ENCODE data around the gene HLA-DRB1.
A peak's percentile ranks its signal among the peaks of the same experiment; 100 is the strongest.
"Not testable (repeated sequence)": the region's sequence is repeated elsewhere in the genome, so short reads cannot be mapped to it uniquely, and the experiment has no call there.

The HLA-DRB1 gene

DNA sequence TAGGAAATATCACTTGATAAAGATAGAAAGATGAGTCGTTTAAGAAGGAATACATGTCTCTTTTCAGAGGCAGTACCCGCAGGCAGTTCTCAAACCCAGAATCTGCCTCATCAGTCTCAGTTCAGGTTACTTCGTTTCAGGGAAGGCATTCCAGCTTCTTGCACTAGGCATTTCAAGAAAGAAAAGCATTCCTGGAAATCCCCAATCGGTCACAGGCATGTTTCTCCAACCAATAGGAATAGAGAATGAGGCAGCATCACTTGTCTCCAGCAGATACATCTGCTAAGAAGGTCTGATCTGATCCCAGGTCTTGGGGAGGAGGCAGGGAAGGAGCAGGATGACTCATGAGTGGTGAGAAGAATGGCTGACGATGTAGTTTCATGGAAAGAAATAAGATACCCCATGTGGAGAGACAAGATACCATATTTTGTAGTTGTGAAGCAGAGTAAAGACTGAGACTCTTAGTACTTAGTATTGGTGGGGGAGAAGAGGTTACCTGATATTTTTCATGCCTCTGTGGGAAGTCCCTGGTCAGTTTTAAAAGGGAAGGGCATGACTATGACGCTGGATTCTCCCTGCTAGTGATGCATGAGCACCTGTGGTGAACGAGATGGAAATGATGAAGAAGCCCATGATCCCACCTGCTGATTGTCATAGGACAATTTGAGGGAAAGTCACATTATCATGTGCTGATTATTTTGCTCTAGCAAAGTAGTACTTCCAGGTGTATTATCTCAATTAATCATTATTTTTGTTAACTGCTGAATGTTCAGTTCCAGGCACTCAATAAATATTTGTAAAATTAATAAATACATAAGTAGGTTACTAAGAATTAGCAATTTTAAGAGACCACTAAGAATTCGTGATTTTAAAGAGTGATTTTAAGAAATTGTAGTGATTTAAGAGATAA, 20.3 kb upstream of the HLA-DRB1 start:
- DNase-seq, result peak in 23 of 51 donors; percentile 1 to 75 (median 19)

- DNase-seq, result no peak
These were observed 19.7 kb upstream of the HLA-DRB1 start for GRCh38 chr6:32609391-32609730.

DNA sequence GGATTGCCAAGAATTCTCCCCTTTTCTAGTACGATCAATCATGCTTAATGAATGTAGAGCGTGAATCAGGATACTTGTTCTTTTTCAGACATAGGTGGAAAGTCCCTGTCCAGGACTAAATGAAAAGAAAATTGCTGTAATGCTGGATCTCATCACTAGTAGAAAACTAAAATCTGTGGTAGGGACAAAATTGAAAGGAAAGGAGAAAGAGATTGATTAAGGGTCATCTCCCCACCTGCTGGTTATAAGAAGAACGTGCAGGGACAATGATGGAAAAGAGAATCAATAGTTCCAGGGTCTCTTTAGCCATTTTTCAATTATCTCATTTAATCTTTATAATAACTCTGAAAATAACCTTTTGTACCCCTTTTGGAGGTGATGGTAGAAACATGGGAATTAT, 18.7 kb upstream of the HLA-DRB1 start:
- no peak for DNase-seq

DNA sequence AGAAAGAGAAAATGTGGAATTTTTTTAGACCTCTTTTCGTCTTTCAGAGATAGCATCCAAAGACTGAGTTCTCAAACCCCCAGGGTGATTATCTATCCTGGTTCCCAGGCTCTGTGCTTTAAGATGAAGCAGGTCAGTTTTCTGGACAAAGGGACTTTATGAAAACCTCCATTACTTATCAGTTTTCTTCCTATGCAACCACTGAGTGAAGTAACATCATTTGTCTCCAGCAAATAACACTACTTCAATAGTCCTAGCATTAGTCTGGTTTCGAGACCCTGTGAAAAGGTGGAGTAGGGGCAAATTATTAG, 18.3 kb upstream of the HLA-DRB1 start:
- no peak for DNase-seq

DNA sequence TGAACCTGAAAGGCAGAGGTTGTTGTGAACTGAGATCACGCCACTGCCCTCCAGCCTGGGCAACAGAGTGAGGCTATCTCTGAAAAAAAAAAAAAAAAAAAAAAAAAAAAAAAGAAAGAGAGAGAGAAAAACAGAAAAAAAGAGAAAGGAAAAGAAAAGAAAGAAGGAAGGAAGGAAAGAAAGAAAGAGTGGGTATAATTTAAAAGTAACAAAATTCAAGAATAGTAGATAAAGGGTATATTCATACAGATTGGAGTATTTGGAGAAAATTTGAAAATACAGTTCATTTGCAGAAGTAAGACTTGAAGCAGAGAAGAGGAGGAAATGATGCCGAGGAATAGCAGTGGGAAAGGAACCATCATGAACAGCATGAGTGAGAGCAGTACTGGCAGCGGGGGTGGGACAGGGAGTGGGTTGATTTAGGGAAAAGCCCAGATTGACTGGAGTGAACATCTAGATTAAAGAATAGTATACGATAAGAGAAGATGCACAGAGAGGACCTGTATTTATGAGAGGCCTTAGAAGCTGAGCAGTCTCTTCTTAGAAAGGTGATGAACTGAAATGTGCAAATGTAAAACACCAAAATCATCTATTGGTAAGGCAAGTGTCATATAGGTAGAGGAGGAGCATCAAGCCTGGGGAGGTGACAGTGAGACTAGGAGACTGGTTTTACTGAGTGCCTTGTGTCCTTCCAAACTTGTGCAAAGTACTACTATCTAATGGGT, 17.8 kb upstream of the HLA-DRB1 start:
- DNase-seq, result no peak

DNA sequence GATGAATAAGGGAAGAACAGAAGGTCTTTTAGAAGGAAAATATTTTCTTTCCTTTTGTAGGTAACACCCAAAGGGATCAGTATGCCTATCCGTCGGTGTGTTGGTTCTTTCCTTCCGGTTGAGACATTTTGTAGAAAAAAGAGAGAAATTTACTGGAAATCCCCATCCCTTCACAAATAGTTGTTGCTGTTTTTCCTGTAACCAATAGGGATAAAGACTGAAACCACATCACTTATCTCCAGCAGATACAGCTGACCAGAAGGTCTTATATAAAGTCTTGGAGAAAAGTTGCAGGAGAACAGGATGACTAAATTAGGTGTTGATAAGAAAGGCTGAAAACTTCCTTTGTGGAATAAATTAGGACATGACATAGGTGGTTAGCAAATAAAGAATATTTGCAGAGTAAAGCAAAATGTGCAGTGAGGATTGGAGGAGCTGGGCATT, 14.8 kb upstream of the HLA-DRB1 start:
- no peak for DNase-seq

DNA sequence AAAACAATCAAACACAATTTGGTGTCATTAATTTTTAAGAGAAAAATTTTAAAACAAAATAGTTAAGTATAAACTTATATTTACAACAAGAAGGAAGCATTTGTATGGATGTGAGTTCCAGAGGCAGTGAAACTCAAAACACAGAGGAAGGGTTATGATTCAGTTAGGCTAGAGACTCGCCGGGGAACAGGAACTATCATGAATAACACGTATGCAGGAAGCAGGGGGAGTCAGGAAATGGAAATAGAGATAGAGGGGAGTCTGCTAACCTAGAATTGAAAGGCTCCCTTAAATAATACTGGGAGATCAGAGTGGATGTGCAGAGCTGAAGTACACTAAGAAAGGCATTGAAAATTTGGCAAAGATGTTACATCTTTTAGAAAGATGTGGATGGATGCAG, 14.2 kb upstream of the HLA-DRB1 start:
- no peak for DNase-seq

DNA sequence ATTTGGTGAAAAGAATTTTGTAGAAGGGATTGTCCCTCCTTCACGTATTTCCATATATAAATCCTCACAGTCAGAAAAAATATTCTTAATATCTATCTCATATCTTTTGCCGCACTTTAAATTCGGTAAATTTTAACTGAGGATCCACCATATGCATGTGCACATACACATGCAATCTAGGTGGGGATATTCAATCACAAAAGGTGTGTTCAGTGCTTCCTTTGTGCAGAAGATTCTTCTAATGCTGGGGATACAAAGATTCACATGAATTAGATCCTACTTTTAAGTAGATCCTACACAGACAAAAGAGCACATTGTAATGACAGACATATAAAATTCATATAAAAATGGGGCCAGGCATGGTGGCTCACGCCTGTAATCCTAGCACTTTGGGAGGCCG, 13.6 kb upstream of the HLA-DRB1 start:
- DNase-seq, result no peak

GRCh38 chr6:32602383-32602782, 12.7 kb upstream of the HLA-DRB1 start:
- DNase-seq, result no peak

DNA sequence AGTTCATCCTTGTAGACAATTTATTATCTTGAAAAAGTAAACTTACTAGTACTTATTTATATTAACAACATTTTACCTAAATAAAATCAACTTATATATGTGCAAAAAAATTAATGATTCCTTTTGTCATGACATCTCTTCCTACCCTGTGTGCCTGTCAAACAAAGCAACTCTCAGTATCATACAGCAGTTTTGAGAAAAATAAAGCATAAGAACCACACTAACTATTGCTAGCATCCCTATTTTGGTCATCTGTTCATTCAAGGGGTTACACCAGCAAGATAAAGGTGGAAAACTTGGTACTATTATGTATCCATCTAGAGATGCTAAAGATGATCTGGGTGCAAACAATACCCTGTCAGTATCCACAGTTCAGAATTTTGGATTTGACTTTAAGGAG, 7.4 kb upstream of the HLA-DRB1 start:
- DNase-seq, result no peak

DNA sequence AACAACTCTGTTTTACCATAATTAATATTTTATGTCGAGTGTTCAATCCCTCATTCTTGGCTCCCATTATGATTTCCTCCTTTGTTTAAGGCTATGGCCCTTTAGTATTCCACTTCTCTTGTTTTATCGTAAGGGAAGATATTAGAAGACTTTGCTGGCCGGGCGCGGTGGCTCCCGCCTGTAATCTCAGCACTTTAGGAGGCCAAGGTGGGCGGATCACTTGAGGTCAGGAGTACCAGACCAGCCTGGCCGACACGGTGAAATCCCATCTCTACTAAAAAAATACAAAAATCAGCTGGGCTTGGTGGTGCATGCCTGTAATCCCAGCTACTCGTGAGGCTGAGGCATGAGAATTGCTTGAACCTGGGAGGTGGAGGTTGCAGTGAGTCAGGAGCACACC, 1.1 kb upstream of the HLA-DRB1 start:
- not testable (repeated sequence) for DNase-seq

DNA sequence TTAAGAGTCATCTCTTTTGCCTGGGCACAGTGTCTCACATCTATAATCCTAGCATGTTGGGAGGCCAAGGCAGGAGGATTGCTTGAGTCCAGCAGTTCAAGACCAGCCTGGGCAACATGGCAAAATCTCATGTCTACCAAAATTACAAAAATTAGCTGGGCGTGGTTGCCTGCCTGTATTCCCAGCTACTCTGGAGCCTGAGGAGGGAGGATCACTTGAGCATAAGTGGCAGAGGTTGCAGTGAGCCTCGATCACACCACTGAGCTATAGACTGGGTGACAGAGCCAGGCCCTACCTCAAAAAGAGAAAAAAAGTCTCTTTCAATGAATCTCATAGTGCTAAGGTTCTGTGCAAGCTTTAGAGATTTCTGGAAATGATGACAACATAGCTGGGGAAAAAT, 1.5 kb downstream of the HLA-DRB1 start:
- no peak for DNase-seq

DNA sequence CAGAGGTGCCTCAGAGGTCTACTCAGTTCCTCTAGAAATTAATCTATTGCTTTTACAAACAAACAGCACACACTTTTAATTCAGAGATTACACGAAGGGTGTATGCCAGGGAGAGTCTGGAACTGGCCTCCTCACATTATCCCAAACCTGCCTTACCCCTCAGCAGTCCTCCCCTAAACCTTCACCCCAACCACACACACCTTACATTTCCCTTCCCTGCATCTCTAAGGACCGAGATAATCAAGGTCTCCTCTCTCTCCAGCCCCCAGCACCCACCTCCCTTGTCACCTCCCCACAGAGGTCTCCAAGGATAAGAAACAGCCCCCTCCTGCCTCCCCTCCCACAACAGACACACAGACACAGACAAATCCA, 6.1 kb downstream of the HLA-DRB1 start:
- no peak for DNase-seq

- peak in 1 of 51 donors; percentile 3 for DNase-seq
These were observed 8.1 kb downstream of the HLA-DRB1 start for GRCh38 chr6:32581315-32582095.

DNA sequence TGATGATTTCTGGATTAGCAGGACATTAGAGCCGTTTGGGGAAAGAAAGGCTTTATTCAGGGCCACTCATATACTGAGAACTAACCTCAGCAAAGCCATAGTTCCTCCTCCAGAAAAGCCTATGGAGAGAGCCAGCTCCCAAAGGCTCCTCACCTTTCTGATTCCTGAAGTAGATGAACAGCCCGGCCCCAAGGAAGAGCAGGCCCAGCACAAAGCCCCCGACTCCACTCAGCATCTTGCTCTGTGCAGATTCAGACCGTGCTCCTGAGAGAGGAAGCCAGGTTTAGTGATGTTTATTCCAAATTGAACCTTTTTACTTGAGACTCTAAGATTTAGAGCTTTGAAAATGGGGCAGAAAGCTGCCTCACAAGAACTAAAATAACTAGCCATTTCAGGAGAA, 9.1 kb downstream of the HLA-DRB1 start:
- DNase-seq, result no peak

DNA sequence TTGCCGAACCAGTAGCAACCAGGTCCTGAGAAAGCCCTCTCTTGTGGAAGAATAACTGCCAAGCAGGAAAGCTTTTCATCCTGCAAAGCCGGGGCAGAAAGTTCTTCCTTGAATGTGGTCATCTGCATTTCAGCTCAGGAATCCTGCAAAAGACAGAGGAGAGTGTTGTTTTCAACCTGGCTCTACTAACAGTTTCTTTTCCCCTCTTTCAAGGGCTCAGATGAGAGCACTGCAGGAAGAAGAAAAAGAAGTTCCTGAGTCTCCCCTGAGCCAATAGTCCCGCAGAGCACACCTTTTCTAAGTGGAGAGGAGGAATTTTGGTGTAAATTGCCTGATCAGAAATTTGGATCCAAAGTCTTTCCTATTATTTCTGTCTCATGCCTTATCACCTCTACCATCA, 10.7 kb downstream of the HLA-DRB1 start:
- DNase-seq, result no peak

- DNase-seq, result not testable (repeated sequence)
These were observed 12.2 kb downstream of the HLA-DRB1 start for GRCh38 chr6:32577493-32577892.

GRCh38 chr6:32576250-32576649, 13.4 kb downstream of the HLA-DRB1 start:
- DNase-seq, result no peak

GRCh38 chr6:32570363-32570905, 19.2 kb downstream of the HLA-DRB1 start:
- no peak for DNase-seq

DNA sequence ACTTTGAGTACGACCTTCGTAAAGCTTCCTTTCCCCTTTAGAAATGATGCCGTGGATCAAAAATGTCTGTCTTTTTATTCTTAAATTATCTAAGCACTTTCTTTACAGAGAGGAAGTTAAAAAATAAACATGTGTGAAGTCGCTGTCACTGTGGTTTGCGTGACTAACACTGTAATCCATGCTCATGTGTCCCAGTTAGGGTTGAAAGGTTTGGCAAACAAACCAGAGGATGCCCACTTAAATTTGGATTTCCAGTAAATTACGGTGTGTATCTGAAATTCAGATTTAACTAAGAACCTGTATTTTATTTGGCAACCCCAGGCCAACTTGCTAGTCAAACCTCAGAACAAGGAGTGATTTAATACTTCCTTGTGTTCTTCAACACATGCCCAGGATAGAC, 21.1 kb downstream of the HLA-DRB1 start:
- no peak for DNase-seq

GRCh38 chr6:32566957-32567356, 22.7 kb downstream of the HLA-DRB1 start:
- no peak for DNase-seq

- no peak for DNase-seq
These were observed 24.1 kb downstream of the HLA-DRB1 start for GRCh38 chr6:32565511-32565910.

Measured in hypothalamus (tissue), 51 donors.